Measurements from ENCODE around the gene CYB5R3.
"Not testable (repeated sequence)": the region's sequence is repeated elsewhere in the genome, so short reads cannot be mapped to it uniquely, and the experiment has no call there.

Gene CYB5R3

DNA sequence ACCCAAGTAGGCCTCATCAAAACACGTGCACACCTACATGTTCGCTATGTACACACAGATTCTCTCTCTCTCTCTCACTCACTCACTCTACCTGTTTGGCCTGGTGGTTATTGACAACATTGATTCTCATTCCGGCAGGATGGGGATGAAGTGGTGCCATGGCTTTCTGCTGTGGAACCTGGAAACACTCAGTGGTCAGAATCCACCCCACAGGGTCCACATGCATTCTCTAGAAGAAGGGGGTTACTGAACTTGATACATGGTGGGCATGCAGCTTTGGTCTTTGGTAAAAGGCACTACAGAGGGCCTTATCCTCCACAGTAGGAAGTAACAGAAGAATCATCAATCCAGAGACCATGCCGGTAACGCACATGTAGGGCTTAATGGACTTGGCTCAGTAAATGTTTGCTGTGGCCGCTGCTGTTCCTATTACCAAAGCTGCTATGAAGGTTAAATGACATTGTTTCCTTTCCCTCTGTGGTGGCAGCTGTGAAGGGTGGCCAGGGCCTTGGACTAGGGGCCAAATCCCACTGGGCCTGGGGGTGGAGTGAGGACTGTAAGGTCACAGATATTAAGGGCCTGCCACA is 47.2 kb downstream of the CYB5R3 start:
- no peak for DNase-seq (ENCODE audit: low spot score)

DNA sequence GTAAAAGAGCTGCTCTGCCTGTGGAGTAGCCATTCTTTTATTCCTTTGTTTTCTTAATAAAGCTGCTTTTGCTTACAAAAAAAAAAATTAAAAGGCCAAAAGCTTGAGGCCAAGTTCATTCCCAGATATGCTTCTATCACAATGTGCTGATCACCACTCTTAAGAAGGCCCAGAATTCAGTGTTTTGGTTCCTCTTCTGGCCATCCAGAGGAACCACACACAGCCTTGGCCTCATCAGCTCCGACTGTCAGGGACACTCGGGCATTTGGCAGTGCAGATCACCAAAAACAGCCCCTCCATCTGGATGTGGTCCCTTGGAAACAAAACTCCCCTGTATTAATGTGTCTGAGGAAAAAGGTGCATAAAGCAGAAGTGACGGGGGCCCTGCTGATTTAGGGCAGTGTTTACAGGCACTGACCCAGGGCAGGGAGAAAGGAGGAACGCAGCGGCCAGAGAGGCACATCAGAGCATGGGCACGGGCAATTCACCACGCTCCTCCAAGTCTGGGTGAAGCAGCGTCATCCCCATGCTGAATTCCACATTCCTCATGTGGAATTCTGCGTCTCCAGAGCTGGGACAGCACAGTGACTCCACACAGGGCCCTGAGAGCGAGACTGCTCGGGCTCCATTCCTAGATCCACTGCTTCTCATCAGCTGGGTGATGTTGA is 52.2 kb downstream of the CYB5R3 start:
- DNase-seq (ENCODE audit: low spot score): no peak

DNA sequence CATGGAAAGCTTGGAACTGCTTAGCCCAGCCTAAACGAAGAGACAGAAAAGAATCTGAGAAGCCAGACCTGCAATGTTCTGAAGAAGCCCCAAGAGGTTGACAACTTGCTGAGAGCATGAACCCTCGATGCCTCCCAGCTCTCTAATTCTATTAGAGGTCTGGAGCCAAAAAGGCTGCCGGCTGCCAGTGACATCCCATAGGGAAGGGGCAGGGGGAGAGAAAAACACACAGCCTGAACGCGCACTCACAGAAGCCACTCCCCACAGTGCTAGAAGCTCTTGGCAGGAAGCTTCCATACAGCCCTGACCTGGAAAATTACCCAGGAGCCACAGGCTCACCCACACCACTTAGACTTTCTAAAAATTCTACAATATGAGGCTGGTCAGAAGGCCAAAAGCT is 52.9 kb downstream of the CYB5R3 start:
- no peak for DNase-seq (ENCODE audit: low spot score)

DNA sequence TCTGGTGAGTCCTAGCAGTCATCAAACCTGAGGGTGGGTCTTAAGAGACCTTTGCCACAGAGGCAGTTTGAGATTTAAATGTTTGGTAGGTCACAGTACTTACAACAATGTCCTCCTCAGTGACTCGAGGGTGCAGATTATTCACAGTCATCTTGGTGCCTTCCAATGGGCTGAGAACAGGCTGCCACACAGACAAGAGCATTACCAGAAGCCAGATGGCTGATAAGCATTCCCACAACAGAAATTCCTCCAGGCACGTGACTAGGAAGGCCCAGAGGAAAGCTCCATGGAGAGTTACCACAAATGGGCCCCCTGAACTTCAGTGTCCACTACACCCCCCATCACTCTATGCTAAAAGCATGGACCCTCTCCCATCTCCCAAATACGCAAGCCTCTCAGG is 53.8 kb downstream of the CYB5R3 start:
- DNase-seq (ENCODE audit: low spot score): no peak

DNA sequence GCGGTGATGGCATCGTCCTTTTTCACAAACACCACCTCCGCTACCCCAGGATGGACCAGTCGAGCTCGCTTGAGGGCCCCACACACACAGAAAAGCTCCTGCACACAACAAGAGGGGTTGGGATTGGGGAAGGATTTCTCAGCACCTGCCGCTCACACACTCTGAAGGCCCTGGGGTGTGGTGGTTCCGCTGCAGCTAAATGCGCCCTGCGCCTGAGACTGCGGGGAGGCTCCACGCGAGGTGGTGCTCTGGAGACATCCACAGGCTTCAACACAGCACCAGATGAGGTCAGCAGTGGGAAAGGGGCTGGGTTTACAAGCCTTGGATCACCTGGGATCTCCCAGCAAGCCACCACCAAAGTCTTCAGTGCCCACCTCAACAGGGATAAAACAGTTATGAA is 57.2 kb downstream of the CYB5R3 start:
- no peak for DNase-seq (ENCODE audit: low spot score)

DNA sequence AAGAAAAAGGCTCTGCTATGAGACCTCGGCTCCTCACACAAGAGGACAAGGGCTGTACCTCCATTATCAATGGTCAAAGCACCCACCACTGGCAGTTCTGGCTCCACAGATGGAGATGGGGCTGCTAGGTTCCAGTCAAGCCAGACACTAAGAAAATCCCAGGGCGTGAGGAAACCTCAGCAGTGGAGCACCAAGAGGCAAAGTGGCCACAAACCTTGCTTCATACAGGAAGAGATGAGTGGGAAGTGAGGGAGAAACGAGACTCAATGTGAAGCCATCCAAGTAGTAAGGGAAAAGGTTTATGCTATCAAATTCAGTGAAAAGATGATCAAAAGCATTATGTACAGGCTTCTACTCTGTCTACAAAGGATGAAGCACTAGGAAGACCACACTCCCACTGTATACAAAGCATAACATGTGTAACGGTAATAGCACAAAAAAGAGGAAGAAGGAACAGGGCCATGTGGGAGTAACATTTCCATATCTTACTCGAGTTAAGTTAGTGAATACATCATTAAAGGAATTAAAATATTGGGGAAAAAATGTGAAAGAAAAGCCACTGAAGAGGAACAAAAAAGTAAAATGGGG is 61.5 kb downstream of the CYB5R3 start:
- no peak for DNase-seq (ENCODE audit: low spot score)

DNA sequence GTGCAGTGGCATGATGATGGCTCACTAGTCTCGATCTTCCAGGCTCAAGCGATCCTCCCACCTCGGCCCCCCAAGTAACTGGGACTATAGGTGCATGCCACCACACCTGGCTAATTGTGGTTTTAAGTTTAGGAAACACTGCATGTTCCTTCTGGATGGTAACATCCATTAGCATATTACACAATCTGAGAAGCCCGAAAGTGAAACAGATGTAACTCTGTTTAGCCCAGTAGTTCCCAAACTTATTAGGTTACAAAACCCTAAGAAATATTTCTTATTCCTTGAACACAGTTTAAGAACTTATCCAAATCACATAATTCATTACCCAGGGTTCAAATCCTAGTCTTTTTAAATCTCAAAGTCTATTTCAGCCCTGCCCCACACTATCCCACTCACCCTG is 62.8 kb downstream of the CYB5R3 start:
- DNase-seq (ENCODE audit: low spot score): no peak

DNA sequence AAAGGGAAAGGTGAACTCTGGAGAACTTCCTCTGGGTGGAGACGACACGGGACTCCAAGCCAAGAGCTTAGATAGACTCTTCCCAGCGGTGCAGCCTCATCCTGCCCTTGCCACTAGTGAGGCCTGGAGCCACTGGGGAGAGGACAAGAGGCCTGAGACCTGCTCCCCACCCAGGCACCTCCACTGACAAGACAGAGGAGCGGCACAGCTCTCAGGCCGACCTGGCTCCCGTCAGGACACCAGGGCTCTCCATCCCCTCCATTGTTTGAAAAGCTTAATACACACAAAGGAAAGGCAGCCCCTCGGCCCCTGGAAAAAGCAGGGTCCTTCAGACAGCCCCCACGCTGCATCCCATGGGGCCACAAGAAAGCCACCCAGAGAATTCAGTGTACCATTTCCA is 64.1 kb downstream of the CYB5R3 start:
- no peak for DNase-seq (ENCODE audit: low spot score)

DNA sequence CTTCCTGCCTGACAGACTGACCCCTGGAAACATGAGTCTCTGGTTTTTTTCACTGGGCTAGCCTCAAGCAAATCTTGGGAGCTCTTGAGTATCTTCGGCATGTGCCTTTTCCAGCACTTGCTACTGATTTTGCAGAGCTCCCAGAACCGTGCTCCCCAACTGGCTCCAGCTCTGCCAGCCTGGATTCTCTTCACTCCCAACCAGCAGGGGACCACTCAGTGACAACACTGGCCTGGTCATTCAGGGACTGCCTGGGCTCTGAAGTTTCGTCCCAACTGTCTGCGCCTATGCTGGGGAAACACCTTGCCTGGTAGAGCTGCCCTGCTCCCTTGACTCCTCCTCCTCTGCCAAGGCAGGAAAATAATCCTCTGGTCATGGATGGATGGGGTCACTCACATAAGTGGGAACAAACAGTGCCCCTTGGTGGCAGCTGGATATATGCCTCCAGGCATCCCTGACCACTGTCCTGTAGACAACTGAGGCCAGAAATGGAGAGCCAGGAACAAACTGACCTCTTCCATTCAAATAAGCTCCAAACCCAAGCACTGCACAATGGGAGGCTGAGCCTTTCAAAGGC is 64.7 kb downstream of the CYB5R3 start:
- no peak for DNase-seq (ENCODE audit: low spot score)

DNA sequence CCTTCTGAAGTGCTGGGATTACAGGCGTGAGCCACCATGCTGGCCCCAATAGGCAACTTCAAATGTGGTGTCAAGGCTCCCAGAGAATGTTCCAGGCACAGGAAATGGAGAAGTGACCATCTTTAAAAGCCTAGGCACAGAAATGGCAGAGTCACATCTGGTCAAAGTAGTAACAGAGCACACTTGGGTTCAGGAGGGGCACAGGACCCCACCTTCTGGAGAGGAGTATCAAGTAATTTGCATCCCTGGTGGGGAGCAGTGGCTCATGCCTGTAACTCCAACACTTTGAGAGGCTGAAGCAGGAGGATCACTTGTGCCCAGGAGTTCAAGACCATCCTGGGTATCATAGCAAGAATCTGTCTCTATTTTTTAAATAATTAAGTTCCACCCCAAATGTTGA is 66.2 kb downstream of the CYB5R3 start:
- DNase-seq (ENCODE audit: low spot score): no peak

DNA sequence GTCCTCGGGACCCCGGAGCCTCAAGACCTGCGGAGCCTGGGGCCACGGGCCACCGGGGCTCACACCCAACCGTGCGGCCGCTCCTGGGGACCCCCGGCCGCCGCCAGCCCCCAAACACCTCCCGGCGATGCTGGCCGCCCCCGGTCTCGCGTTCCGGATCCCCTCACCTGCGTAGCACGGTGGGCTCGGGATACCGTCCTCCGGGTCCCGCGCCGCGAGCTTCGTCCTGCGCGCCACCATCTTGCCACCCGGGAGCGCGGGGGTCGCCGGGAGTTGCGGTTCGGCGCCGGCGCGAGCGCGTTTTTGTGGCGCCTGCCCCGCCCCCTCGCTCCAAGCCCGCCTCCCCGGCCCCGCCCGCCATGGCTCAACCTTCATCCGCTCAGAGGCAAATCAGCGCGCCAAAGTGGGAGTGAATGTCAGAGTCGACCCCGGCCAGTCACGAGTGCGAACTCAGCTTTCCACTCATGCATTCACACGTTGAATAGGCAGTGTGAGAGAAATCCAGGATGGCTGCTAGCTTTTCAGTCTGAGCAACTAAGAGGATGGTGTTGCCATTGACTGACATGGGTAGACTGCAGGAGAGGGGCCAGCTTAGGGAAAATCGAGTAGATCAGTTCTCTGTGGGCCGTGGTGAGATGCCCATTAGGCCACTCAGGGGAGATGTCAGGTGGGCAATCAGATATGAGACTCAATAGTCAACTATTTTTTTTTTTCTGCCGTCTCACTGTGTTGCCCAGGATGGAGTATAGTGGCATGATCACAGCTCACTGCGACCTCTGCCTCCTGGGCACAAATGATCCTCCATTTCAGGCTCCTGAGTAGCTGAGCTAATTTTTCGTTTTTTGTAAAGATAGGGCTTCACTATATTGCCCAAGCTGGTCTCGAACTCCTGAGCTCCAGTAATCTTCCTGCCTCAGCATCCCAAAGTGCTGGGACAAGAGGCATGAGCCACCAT is 67.2 kb downstream of the CYB5R3 start:
- peak; percentile 78 for DNase-seq (ENCODE audit: low spot score)

DNA sequence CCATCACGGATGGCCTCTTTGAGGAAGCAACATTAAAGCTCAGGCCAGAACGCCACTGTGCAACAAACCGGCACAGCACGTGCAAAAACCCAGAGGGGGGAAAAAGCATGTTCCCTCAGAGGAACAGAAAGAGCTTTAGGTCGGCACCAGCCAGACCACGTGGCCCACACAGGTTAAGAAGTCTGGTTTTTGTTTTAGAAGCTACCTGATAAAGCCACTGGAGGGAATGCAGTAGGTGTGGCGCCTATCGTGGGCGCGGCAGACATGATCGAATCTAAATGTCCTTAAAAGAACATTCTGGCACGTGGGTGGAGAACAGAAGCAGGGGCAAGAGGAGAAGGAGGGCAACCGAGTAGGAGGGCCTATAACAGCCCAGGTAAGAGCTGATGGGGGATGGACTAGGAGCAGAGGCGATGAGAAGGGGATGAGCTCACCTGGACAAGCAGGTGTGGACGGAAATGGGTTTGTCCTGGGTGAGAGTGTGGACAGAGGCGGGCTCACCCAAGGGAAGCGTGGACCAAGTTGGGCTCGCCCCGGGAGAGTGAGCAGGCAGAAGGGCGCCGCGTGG is 67.9 kb downstream of the CYB5R3 start:
- not testable (repeated sequence) for DNase-seq (ENCODE audit: low spot score)

DNA sequence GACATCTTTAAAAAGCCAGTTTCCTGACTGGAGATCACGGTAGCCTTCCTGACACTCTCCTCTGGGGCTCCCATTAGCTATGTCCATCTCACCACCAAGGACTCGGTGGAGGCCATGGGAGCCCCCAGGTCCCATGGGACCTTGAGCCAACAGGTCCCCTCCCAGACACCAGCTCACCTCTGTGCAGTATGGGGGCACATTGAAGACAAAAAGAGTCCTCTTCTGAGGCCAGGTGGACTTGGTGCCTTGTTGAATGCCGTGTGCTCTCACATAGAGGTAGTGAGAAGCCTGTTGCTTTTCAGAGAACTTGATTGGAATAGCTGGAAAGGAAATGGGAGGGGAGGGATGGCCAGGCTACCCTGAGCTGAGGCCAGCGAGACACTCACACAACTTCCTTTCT is 69.2 kb downstream of the CYB5R3 start:
- not testable (repeated sequence) for DNase-seq (ENCODE audit: low spot score)

DNA sequence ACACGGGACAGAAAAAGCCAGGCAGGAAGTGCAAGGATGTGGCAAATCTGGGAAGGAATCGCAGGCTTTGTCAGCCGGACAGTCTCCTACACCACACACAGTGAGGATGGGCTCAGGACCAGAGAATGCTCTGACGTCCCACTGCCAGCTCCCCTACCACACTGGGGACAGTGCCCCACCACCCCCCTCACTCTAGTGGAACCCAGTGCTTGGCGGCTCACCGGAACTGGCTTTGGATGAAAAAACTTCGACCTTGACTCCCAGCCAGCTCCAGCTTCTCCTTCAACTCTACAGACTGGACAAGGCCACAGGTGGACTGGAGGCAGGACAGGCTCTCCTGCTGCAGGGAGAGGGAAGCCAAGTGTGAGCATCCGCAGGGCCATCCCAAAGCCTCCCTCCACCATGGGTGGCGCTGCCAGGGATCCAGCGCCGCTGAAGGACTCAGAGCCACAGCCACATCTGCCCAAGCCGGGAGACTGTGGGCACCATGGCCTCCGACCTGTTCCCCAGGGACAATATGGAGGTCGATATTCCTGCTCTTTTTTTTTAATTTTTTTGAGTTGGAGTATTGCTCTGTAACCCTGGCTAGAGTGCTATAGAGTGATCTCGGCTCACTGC is 71.5 kb downstream of the CYB5R3 start:
- DNase-seq (ENCODE audit: low spot score): no peak

DNA sequence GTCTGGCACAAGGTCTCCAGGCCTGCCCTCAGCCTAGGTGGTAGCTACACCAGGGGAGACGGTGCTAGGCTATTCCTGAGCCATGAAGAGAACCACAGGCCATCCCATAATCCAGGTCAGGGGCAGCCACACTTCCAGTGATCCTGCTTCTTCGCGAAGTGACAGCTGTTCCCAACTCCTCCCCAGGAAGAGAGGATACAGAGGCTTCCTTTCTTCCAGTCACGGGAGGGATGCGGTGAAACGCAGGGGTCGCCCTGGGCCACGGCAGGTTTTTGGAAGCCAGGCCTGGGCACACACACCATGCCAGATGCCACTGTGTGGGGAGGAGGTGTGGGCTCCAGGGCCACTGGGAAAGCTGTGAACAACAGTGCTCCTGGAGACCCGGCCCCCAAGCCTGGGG is 72.1 kb downstream of the CYB5R3 start:
- DNase-seq (ENCODE audit: low spot score): not testable (repeated sequence)

DNA sequence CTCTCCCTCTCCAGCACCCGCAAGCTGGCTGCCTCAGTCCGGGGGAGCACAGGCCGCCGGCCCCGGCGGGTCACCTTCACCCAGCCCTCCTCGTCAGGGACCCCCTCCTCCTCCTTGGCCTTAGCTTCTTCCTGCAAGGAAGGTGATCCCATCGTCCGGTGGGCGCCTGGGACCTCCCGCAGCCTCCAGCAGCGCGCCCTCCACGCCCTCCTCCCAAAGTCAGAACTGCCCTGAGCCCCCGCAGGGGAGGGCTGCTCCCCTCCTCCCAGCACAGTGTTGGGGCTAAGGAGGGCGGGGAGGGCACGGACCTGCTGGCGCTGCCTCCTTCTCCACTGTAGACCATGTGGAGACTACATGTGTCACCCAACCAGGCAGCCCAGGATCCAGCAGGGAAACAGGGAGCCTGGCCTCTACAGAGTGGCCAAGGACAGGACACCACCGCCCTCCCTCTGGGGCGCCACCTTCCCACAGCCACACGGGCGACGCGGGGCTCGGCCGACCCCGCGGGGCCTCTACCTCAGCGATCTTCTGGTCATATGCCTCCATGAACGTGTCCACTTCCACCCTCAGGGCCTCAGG is 73.1 kb downstream of the CYB5R3 start:
- not testable (repeated sequence) for DNase-seq (ENCODE audit: low spot score)

DNA sequence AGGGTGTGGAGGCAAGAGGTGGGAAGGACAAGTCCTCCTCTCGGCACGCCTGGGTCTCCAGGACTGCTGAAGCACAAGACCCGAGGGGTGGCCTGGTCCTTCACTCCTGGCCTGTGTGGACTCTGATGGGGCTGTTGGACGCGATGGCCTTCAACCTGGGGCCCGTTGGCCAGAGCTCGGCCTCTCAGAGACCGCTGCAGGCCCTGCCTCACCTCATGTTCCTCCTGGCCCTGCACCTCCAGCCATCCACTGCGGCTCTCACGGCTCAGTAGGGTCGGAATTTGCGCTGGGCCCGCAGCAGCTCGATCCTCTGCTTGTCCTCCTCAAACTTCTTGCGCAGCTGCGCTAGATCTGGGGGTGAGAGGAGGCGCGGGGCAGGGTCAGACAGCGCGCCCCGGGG is 74.7 kb downstream of the CYB5R3 start:
- not testable (repeated sequence) for DNase-seq (ENCODE audit: low spot score)

DNA sequence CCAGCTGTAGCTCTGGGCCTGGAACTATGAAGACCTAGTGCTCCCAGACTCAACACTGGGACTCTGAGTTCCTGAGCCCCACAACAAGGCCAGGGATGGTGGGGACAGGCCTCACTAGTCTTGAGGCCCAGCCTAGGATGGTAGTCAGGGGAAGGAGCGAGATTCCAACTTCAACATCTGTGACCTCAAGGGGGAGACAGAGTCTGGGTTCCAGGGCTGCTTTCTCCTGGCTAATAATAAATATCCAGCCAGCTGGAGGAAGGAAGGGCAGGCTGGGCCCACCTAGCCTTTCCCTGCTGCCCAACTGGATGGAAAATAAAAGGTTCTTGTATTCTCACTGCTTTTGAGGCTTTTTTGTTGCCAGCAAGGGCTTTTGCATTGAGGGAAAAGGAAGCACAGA is 75.1 kb downstream of the CYB5R3 start:
- DNase-seq (ENCODE audit: low spot score): not testable (repeated sequence)

DNA sequence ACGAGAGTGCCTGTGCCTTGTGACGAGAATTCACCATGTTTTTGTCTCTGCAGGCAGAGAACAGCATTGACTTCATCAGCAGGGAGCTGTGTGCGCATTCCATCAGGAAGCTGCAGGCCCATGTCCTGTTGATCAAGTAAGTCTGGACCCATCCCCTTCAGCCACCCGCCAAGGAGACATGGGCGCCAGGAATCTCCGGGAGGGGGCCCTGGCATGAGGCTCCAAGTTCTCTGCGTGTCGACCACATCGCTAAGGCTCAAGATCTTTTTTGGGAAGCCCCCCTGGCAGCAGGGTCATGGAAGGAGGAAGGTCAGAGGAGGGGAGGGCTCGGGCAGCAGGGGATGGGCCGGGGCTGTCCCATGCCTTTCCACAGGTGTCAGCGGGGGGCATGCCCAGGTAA is 78.1 kb downstream of the CYB5R3 start:
- not testable (repeated sequence) for DNase-seq (ENCODE audit: low spot score)

DNA sequence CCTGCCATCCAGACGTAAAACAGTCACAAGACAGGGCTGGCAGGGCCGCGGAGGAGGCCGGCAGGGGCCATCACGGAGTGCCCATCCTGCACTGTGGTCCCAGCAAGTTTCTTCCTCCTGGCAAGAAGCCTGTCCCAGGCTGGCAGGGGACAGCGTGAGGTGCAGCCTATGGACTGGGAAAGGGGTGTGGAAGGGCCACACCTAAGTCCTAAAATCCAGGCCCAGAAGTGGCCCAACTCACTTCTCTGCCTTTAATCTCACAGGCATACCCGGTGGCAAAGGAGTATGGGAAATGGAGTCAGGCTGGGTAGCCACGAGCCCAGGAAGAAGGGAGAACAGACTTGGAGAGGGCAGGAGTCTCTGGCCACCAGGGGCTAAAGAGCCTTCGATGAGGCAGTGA is 78.6 kb downstream of the CYB5R3 start:
- DNase-seq (ENCODE audit: low spot score): not testable (repeated sequence)

DNA sequence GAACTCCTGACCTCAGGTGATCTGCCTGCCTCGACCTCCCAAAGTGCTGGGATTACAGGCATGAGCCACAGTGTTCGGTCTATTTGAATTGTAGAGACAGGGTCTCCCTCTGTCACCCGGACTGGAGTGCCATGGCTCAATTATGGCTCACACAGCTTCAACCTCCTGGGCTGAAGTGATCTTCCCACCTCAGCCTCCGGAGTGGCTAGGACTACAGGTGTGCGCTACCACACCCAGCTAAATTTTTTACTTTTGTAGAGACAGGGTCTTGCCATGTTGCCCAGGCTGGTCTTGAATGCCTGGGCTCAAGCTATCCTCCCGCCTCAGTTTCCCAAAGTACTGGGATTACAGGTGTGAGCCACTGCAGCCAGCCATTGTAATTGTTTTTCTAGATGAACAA is 81.2 kb downstream of the CYB5R3 start:
- not testable (repeated sequence) for DNase-seq (ENCODE audit: low spot score)

All from hepatic stellate cell (primary cell).